Breast epithelium (tissue), 4 donors: ENCODE results near the gene PTPN1. TPM values are rescaled to one million over a fixed set of nuclear protein-coding genes. Genes with fewer than 3 reads are reported as not detected.

Experiments used
- DNase-seq, 2 donors: peaks; one replicate each; pipeline ENCODE4 v3.0.0-alpha.2; 2019; ENCODE audit warnings: low spot score in 2 of 2
- H3K27ac ChIP-seq, 2 donors: fragments of 200-600 bp; sonication (generic) in 1 of 2; one replicate each; pipeline ENCODE4 v1.5.1; 2016 to 2019; ENCODE audit warnings: mild to moderate bottlenecking in 1 of 2
- H3K27me3 ChIP-seq, 2 donors: fragments of 200-600 bp; sonication (generic) in 1 of 2; one replicate each; pipeline versions ENCODE4 v1.5.1 to v1.6.0; 2017 to 2019; ENCODE audit warnings: control low read depth in 1 of 2, mild to moderate bottlenecking in 1 of 2
- H3K36me3 ChIP-seq: fragments of 200-600 bp; one replicate; pipeline ENCODE4 v1.5.1; 2019
- H3K4me1 ChIP-seq, 2 donors: fragments of 200-600 bp; sonication (generic); one replicate each; pipeline ENCODE4 v1.5.1; 2016 to 2019; ENCODE audit warnings: control low read depth in 1 of 2
- H3K4me3 ChIP-seq, 3 donors: fragments of 200-600 bp; sonication (generic); 1 replicate in 2 of 3; 2 replicates in 1 of 3; pipeline ENCODE4 v1.5.1; 2016 to 2019; ENCODE audit warnings: mild to moderate bottlenecking in 3 of 3, moderate library complexity in 2 of 3
- H3K9me3 ChIP-seq, 2 donors: fragments of 200-600 bp; sonication (generic) in 1 of 2; one replicate each; pipeline ENCODE4 v1.5.1; 2016 to 2019; ENCODE audit warnings: control low read depth in 1 of 2
- POLR2A ChIP-seq: fragments of 450-650 bp; IDR thresholded peaks from one replicate; pipeline ENCODE4 v1.6.1; 2016; ENCODE audit warnings: antibody characterized with exemption, mild to moderate bottlenecking, moderate library complexity
- POLR2AphosphoS5 ChIP-seq, 3 donors: sonication (generic); formaldehyde crosslinking; IDR thresholded peaks; one replicate each; pipeline ENCODE4 v1.6.1; 2017; ENCODE audit warnings: antibody characterized with exemption in 3 of 3
- intact Hi-C: fragments of 100-400 bp; cut with DNase I; formaldehyde crosslinking; loops from one replicate; pipeline ENCODE4 v1.15.1; 2023; ENCODE audit warnings: low total_unique reads
- total RNA-seq, 3 donors: library from RNA; depleted of rRNA; stranded (reverse); fragments of >200 nt; gene quantifications; one replicate each; pipeline ENCODE4 v1.1.0, GENCODE V29; 2016
- TF ChIP-seq, protein P1 (sequence below), 3 donors: fragments of 450-650 bp; IDR thresholded peaks; one replicate each; pipeline ENCODE4 v1.5.1; 2016 to 2017; ENCODE audit warnings: antibody characterized with exemption in 3 of 3, mild to moderate bottlenecking in 3 of 3, moderate library complexity in 3 of 3

Gene PTPN1
- total RNA-seq, 3 donors from 2014 or later = 23.8 to 29.2 (median 28.5) TPM

DNA sequence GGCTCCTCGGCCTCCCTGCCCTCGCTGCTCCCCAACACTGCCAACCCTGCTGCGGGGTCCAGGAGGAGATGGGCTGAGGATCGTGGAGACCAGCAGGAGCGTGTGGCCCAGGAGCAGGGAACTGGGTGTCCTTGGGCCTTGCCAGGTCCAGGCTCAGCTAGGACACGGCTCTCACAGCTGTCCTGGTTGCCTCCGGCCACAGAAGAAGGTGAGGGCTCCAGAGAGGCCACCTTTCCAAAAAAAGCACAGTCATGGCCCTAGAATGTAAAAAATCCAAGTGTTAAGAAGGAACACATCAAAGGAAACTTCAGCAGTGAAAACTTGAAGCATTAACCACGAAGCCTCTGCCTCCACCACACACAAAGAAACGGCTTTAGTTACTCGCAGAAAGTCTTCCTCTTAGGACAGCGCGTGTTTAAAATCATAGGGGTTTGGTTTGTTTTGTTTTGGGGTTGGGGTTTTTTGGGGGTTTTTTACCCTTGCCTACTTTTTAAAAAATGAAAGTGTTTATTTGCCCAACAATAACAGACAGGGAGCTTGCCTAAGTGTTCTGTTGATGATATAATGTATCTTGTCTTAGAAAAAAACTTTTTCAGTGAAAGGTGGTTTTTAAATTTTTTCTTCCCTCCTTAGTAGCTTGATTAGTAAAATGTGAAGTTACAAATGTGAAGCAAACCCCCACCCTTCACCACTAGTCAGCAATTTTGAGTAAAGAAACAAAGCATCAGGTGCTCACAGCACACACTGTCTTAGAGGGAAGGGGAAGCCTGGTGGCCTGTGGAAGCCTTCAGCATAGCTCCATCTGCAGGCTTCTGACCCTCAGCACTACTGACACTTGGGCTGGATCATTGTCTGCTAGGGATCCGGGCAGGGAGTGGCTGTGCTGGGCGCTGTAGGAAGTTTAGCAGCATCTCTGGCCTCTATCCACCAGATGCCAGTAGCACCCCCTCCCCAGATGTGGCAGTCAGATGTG, 60.0 kb downstream of the PTPN1 start:
- Histone ChIP-seq H3K4me3 (no peak overlapping the region), H3K4me1 (peaks cover 0 to 17% of the 10 kb centered on the region in 2 donors), H3K27me3 (no peaks in the 10 kb centered on the region), H3K9me3 (no peaks in the 10 kb centered on the region), H3K27ac (no peak overlapping the region), H3K36me3 (no peaks in the 10 kb centered on the region)
- intact Hi-C loops = no loop called here
- no peak for TF ChIP-seq POLR2AphosphoS5 (IDR thresholded peaks at IDR 0.05)
- TF ChIP-seq, protein P1, sequence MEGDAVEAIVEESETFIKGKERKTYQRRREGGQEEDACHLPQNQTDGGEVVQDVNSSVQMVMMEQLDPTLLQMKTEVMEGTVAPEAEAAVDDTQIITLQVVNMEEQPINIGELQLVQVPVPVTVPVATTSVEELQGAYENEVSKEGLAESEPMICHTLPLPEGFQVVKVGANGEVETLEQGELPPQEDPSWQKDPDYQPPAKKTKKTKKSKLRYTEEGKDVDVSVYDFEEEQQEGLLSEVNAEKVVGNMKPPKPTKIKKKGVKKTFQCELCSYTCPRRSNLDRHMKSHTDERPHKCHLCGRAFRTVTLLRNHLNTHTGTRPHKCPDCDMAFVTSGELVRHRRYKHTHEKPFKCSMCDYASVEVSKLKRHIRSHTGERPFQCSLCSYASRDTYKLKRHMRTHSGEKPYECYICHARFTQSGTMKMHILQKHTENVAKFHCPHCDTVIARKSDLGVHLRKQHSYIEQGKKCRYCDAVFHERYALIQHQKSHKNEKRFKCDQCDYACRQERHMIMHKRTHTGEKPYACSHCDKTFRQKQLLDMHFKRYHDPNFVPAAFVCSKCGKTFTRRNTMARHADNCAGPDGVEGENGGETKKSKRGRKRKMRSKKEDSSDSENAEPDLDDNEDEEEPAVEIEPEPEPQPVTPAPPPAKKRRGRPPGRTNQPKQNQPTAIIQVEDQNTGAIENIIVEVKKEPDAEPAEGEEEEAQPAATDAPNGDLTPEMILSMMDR (IDR thresholded peaks at IDR 0.05) = no peak
- no peak for TF ChIP-seq POLR2A
- DNase-seq = no peak

GRCh38 chr20:50571466-50571865, 61.3 kb downstream of the PTPN1 start:
- no peak for DNase-seq
- H3K27ac ChIP-seq = no peak overlapping the region
- no peaks in the 10 kb centered on the region for H3K36me3 ChIP-seq
- H3K4me3 ChIP-seq = no peak overlapping the region
- no peaks in the 10 kb centered on the region for H3K9me3 ChIP-seq
- H3K4me1 ChIP-seq = peaks cover 0 to 17% of the 10 kb centered on the region in 2 donors
- TF ChIP-seq POLR2A = no peak
- TF ChIP-seq, protein P1 (IDR thresholded peaks at IDR 0.05) = no peak
- TF ChIP-seq POLR2AphosphoS5 (IDR thresholded peaks at IDR 0.05) = no peak
- intact Hi-C loops = no loop called here
- H3K27me3 ChIP-seq = no peaks in the 10 kb centered on the region

DNA sequence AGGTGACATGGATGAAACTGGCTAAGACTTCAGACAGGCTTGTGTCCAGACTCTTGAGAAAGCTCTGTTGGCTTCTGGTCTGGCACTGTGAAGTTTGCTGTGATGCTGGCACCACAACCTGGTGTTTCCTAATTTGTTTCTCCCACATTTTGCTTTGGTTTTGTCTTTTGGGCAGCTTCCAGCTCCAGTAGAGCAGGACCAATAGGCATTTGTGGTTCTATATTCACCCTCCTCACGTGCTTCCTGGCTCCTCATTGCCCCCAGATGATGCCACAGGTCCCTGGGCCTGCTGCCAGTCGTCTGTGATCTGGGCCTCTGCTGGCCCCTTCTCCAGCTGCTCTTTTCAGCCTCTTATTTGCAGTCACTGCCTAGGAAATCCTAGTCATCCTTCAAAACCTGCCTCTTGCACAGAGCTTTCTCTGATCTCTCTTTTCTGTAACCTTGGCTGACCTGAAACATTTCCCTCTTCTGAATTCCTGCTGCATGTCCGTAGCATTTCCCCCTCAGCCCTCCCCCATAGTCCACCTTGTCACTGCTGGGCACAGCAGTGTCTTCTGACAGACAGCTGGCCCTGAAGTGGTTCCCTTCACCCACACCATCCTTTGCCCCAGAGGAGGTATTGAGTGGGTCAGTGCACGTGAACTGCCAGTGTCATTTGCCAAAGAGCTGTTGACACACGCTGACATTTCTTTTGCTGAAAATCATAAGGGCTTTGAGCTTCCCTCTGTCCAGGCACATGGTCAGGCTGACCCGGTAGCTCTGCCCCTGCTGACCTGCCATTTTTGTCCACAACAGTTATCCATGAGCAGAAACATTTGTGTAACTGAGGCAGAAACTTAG, 63.0 kb downstream of the PTPN1 start:
- H3K36me3 ChIP-seq = no peaks in the 10 kb centered on the region
- H3K4me1 ChIP-seq = peaks cover 0 to 28% of the 10 kb centered on the region in 2 donors
- DNase-seq = no peak
- TF ChIP-seq, protein P1 (IDR thresholded peaks at IDR 0.05) = no peak
- TF ChIP-seq POLR2A (no peak), POLR2AphosphoS5 (IDR thresholded peaks at IDR 0.05) (no peak)
- no peaks in the 10 kb centered on the region for H3K9me3 ChIP-seq
- intact Hi-C loops = no loop called here
- H3K27ac ChIP-seq = peak overlapping the region in 1 of 2 donors; percentile 42
- no peak overlapping the region for H3K4me3 ChIP-seq
- H3K27me3 ChIP-seq = no peaks in the 10 kb centered on the region

GRCh38 chr20:50574108-50574507, 63.9 kb downstream of the PTPN1 start:
- peaks cover 0 to 28% of the 10 kb centered on the region in 2 donors for H3K4me1 ChIP-seq
- no peak overlapping the region for H3K4me3 ChIP-seq

More at GRCh38 chr20:50574108-50574507, 63.9 kb downstream of the PTPN1 start:
- H3K9me3 ChIP-seq = no peaks in the 10 kb centered on the region
- H3K36me3 ChIP-seq = no peaks in the 10 kb centered on the region
- intact Hi-C loops = no loop called here
- no peak for DNase-seq
- H3K27ac ChIP-seq = no peak overlapping the region
- no peak for TF ChIP-seq POLR2A
- TF ChIP-seq POLR2AphosphoS5 (IDR thresholded peaks at IDR 0.05) = no peak
- TF ChIP-seq, protein P1 (IDR thresholded peaks at IDR 0.05) = no peak
- no peaks in the 10 kb centered on the region for H3K27me3 ChIP-seq
